K562 (cell line): ENCODE data around the gene PLEKHG4B. TPM values are rescaled to one million over a fixed set of nuclear protein-coding genes. Genes with fewer than 3 reads are reported as not detected.

Source experiments
- ATAC-seq: fragments of 200-7000 bp; cut with Tn5 transposase; 3 replicates; pipeline ENCODE4 v1.9.1; 2020; ENCODE audit warnings: moderate library complexity
- BruUV-seq: library from RNA; stranded (reverse); fragments of 400-500 nt; replicated peaks from 2 replicates; lab custom pipeline; 2021; lab: Mats Ljungman, UMichigan
- CTCF ChIA-PET: fragments of 300-600 bp; formaldehyde crosslinking; extraction: SDS; loops from one replicate; lab custom pipeline; 2021; ENCODE audit warnings: low intra/inter-chr PET ratio; lab: Yijun Ruan, JAX
- POLR2A ChIA-PET: fragments of 300-600, 350-650 bp; sonication (Branson Sonifier 250); formaldehyde crosslinking; extraction: SDS; loops from one replicate; lab custom pipeline; 2021; ENCODE audit warnings: antibody characterized with exemption, inconsistent platforms; lab: Yijun Ruan, JAX
- DNase-seq, 4 experiments: peaks; one replicate each; pipeline versions ENCODE4 v3.0.0 to v3.0.0-alpha.2; 2011 to 2018; ENCODE audit warnings: low spot score in 3 of 4, mixed read lengths in 3 of 4; ENCODE audit errors: extremely low read depth in 1 of 4
- FAIRE-seq: peaks from 2 replicates; lab custom pipeline; 2011; peaks lifted over from hg19 to GRCh38; lab: Jason Lieb, UNC
- H2AFZ ChIP-seq: 2 replicates; pipeline ENCODE4 v1.6.0; 2011; ENCODE audit warnings: low read depth, low read length, control low read depth, inconsistent platforms
- H3K27ac ChIP-seq: fragments of 200-600 bp; 3 replicates; pipeline ENCODE4 v1.8.0; 2011; ENCODE audit warnings: low read depth, mild to moderate bottlenecking, control low read depth, inconsistent platforms, low read length, moderate library complexity, mixed read lengths; ENCODE audit errors: extremely low read depth
- H3K27me3 ChIP-seq, 2 experiments: fragments of 300-600 bp in 1 of 2; 2 replicates in 1 of 2; 3 replicates in 1 of 2; pipeline versions ENCODE4 v1.6.0 to v1.8.0; 2011; ENCODE audit warnings: inconsistent platforms in 2 of 2, low read length in 2 of 2, mild to moderate bottlenecking in 1 of 2, mixed read lengths in 1 of 2, moderate library complexity in 1 of 2; ENCODE audit not compliant: control insufficient read depth in 2 of 2, insufficient read depth in 2 of 2
- H3K36me3 ChIP-seq: fragments of 300-600 bp; 3 replicates; pipeline ENCODE4 v1.8.0; 2011; ENCODE audit warnings: mild to moderate bottlenecking, low read length, inconsistent platforms; ENCODE audit not compliant: control insufficient read depth, insufficient read depth
- H3K4me1 ChIP-seq, 2 experiments: fragments of 200-600 bp in 1 of 2; replicated peaks in 1 of 2; 2 replicates in 1 of 2; 3 replicates in 1 of 2; pipeline versions ENCODE4 v1.5.1 to v1.8.0; 2011; ENCODE audit warnings: inconsistent platforms in 2 of 2, low read length in 2 of 2, mild to moderate bottlenecking in 1 of 2, mixed read lengths in 1 of 2, moderate library complexity in 1 of 2; ENCODE audit not compliant: control insufficient read depth in 2 of 2, insufficient read depth in 2 of 2
- H3K4me2 ChIP-seq: 2 replicates; pipeline ENCODE4 v1.6.1; 2011; ENCODE audit warnings: low read length, control low read depth, inconsistent platforms, mixed read lengths; ENCODE audit not compliant: insufficient read depth
- H3K4me3 ChIP-seq: fragments of 200-600 bp; sonication (generic), shearing (Covaris generic); 2 replicates; pipeline ENCODE4 v1.5.1; 2016; ENCODE audit warnings: control low read depth, inconsistent platforms
- H3K79me2 ChIP-seq: fragments of 200-600 bp; 3 replicates; pipeline ENCODE4 v1.8.0; 2011; ENCODE audit warnings: low read length, inconsistent platforms; ENCODE audit not compliant: control insufficient read depth, insufficient read depth
- H3K9ac ChIP-seq, 2 experiments: 2 replicates each; pipeline versions ENCODE4 v1.6.0 to v1.6.1; 2011; ENCODE audit warnings: low read depth in 2 of 2, low read length in 2 of 2, control low read depth in 1 of 2, inconsistent platforms in 1 of 2, mild to moderate bottlenecking in 1 of 2, mixed read lengths in 1 of 2; ENCODE audit not compliant: insufficient read depth in 1 of 2
- H3K9me1 ChIP-seq: one replicate; pipeline ENCODE4 v1.6.0; 2011; ENCODE audit warnings: inconsistent platforms, mild to moderate bottlenecking, low read length, moderate library complexity; ENCODE audit not compliant: control insufficient read depth, insufficient read depth
- H3K9me3 ChIP-seq: replicated peaks from 2 replicates; pipeline ENCODE4 v1.5.1; 2011; ENCODE audit warnings: low read depth, low read length, inconsistent platforms; ENCODE audit not compliant: control insufficient read depth, insufficient read depth
- H4K20me1 ChIP-seq: replicated peaks from 2 replicates; pipeline ENCODE4 v1.6.1; 2011; ENCODE audit warnings: low read length, inconsistent platforms, mixed read lengths; ENCODE audit not compliant: control insufficient read depth, insufficient read depth
- CTCF ChIP-seq, 3 experiments: IDR thresholded peaks in 2 of 3; conservative IDR thresholded peaks in 1 of 3; 2 replicates each; pipeline ENCODE4 v1.5.1; 2011 to 2012; ENCODE audit warnings: low read length in 3 of 3, mild to moderate bottlenecking in 3 of 3, control low read depth in 2 of 3, improper control_type of control experiment in 1 of 3, inconsistent platforms in 1 of 3, low read depth in 1 of 3, mixed read lengths in 1 of 3, moderate library complexity in 1 of 3; ENCODE audit not compliant: insufficient read depth in 2 of 3
- CTCFL ChIP-seq: IDR thresholded peaks from 2 replicates; pipeline ENCODE4 v1.6.1; 2011; ENCODE audit warnings: borderline replicate concordance, low read depth, mild to moderate bottlenecking, moderate library complexity, low read length; ENCODE audit not compliant: insufficient read depth, poor library complexity, severe bottlenecking
- FOS ChIP-seq: IDR thresholded peaks from 3 replicates; pipeline ENCODE4 v1.6.1; 2011; ENCODE audit not compliant: insufficient read length; ENCODE audit errors: extremely low read depth
- FOXK2 ChIP-seq, 2 experiments: fragments of 450-650 bp; IDR thresholded peaks in 1 of 2; conservative IDR thresholded peaks in 1 of 2; 2 replicates each; pipeline ENCODE4 v1.6.1; 2016; ENCODE audit warnings: low read depth in 2 of 2, mild to moderate bottlenecking in 1 of 2
- NR1H2 ChIP-seq: sonication (generic); formaldehyde crosslinking; IDR thresholded peaks from 2 replicates; pipeline ENCODE4 v1.4.0; 2020; ENCODE audit warnings: mild to moderate bottlenecking, missing genetic modification reagents
- NR2C2 ChIP-seq, 2 experiments: fragments of 200-800 bp in 1 of 2; sonication (Bioruptor generic) in 1 of 2; sonication (generic) in 1 of 2; formaldehyde crosslinking in 1 of 2; IDR thresholded peaks; 2 replicates each; pipeline versions ENCODE4 v1.6.1 to v1.8.0; 2016 to 2022; ENCODE audit warnings: mild to moderate bottlenecking in 1 of 2, missing compliant biosample characterization in 1 of 2, missing genetic modification characterization in 1 of 2, missing genetic modification reagents in 1 of 2
- NRF1 ChIP-seq, 2 experiments: fragments of 450-650 bp; IDR thresholded peaks in 1 of 2; conservative IDR thresholded peaks in 1 of 2; 2 replicates each; pipeline ENCODE4 v1.6.1; 2014; ENCODE audit warnings: mild to moderate bottlenecking in 2 of 2
- PATZ1 ChIP-seq: fragments of 250-450 bp; sonication (Bioruptor Pico); IDR thresholded peaks from 2 replicates; pipeline ENCODE4 v1.5.0; 2020; ENCODE audit warnings: mild to moderate bottlenecking, borderline replicate concordance
- PURB ChIP-seq: sonication (generic); formaldehyde crosslinking; IDR thresholded peaks from 2 replicates; pipeline ENCODE4 v1.9.0; 2021; ENCODE audit warnings: low read depth, mild to moderate bottlenecking, missing genetic modification reagents
- RAD21 ChIP-seq, 2 experiments: fragments of 250-450 bp in 1 of 2; fragments of 450-650 bp in 1 of 2; sonication (Bioruptor Pico) in 1 of 2; formaldehyde crosslinking in 1 of 2; IDR thresholded peaks in 1 of 2; conservative IDR thresholded peaks in 1 of 2; 2 replicates each; pipeline versions ENCODE4 v1.4.0 to v1.8.0; 2020 to 2022; ENCODE audit warnings: mild to moderate bottlenecking in 2 of 2, moderate library complexity in 1 of 2
- ZFP36 ChIP-seq: fragments of 150-350 bp; IDR thresholded peaks from 2 replicates; pipeline ENCODE4 v1.6.1; 2018; ENCODE audit warnings: low read length, low read depth; ENCODE audit not compliant: partially characterized antibody
- ZNF436 ChIP-seq: fragments of 250-450, 450-650 bp; sonication (Bioruptor Pico); formaldehyde crosslinking; IDR thresholded peaks from 2 replicates; pipeline ENCODE4 v1.7.0; 2020; ENCODE audit warnings: mild to moderate bottlenecking
- WGBS: fragments of 100-300 bp; shearing (Covaris generic); methylation state at CpG from one replicate; pipeline ENCODE4 v1.1.6; 2016; ENCODE audit warnings: low coverage, mixed read lengths; ENCODE audit not compliant: insufficient coverage; ENCODE audit errors: missing lambda C conversion rate; 5-methylcytosine and 5-hydroxymethylcytosine counted together
- in situ Hi-C: fragments of 300-500 bp; cut with MboI; formaldehyde crosslinking; loops from 4 replicates; pipeline ENCODE4 v1.15.0; 2018; ENCODE audit warnings: inconsistent platforms, mixed read lengths
- intact Hi-C: fragments of 100-400 bp; cut with micrococcal nuclease; formaldehyde crosslinking; loops from 2 replicates; pipeline ENCODE4 v1.14.2; 2022
- polyA plus RNA-seq, 8 experiments: library from polyadenylated mRNA; depleted of rRNA in 4 of 8; stranded (reverse) in 5 of 8; unstranded in 3 of 8; fragments of >200 nt; fragmentation: Nextera tagmentation in 2 of 8; fragmentation: Illumina TruSeq in 1 of 8; extraction: Ambion mirVana in 2 of 8; extraction: Trizol in 1 of 8; gene quantifications; 2 replicates each; pipeline versions ENCODE4 v1.2.1 to v1.2.3, GENCODE V29; 2011 to 2014; ENCODE audit warnings: inconsistent platforms in 1 of 8, missing spikeins in 1 of 8
- total RNA-seq, 7 experiments: library from RNA; depleted of rRNA in 6 of 7; stranded (reverse); fragments of >200 nt in 6 of 7; fragmentation: Illumina TruSeq in 2 of 7; extraction: Trizol in 2 of 7; gene quantifications; 2 replicates each; pipeline versions ENCODE4 v1.2.1 to v1.2.3, GENCODE V29; 2011 to 2021; ENCODE audit warnings: low replicate concordance in 1 of 7

Gene PLEKHG4B
- total and polyA plus RNA-seq, 9 of the 15 experiments (the other 6 are each of a cell fraction or from before 2014, with no cell fraction given): 0.02 TPM; not detected in 8

- TF ChIP-seq PATZ1 (CRISPR knock-in tag): no peak
- TF ChIP-seq NR1H2: no peak
- TF ChIP-seq ZFP36: no peak
- no peak for TF ChIP-seq FOXK2 (conservative IDR thresholded peaks at IDR 0.05 in 1 of 2, IDR thresholded peaks at IDR 0.05 in 1 of 2; ENCODE audit: low read depth in 2 of 2)
- TF ChIP-seq PURB: no peak
Observed at GRCh38 chr5:77546-77945, 14.4 kb upstream of the PLEKHG4B start (continued).

- intact Hi-C loops (no loop called here), in situ Hi-C loops (no loop called here)
- no TSS peak for BruUV-seq
- no peak overlapping the region for H3K9ac ChIP-seq
- H3K36me3 ChIP-seq: no peaks in the 10 kb centered on the region
- peaks cover 53 to 90% of the 10 kb centered on the region in 2 experiments for H3K27me3 ChIP-seq
- peak; percentile 6 for FAIRE-seq
- CTCF ChIA-PET: no interaction called here
- H4K20me1 ChIP-seq: peaks cover 28% of the 10 kb centered on the region
- no peak overlapping the region for H2AFZ ChIP-seq
- no peak overlapping the region for H3K4me3 ChIP-seq
- no peaks in the 10 kb centered on the region for H3K79me2 ChIP-seq
- WGBS: 3% methylated on average over 17 of the region's 17 CpGs
- no peak overlapping the region for H3K27ac ChIP-seq
- H3K9me3 ChIP-seq: no peaks in the 10 kb centered on the region
- POLR2A ChIA-PET: no interaction called here
- peak; percentile 82 for ATAC-seq
- no peaks in the 10 kb centered on the region for H3K4me1 ChIP-seq
- H3K9me1 ChIP-seq: no peaks in the 10 kb centered on the region
- DNase-seq: peak; percentile 46 to 64 (median 58)
- no peak overlapping the region for H3K4me2 ChIP-seq
- TF ChIP-seq ZNF436 (no peak), NR2C2 (CRISPR knock-in tag; IDR thresholded peaks at IDR 0.05) (0 out of 2 replicates have a peak, but pooled peaks have one; percentile 22), NR2C2 (tag; IDR thresholded peaks at IDR 0.05) (no peak), FOS (no peak), CTCFL (peak; percentile 20), RAD21 (CRISPR knock-in tag; conservative IDR thresholded peaks at IDR 0.05 in 1 of 2, IDR thresholded peaks at IDR 0.05 in 1 of 2) (peak in 1 of 2 experiments; percentile 59; a peak in 2 of 4 replicates), CTCF (IDR thresholded peaks at IDR 0.05 in 2 of 3, conservative IDR thresholded peaks at IDR 0.05 in 1 of 3; ENCODE audit: insufficient read depth in 2 of 3, low read depth in 1 of 3, low read length in 3 of 3) (peak; percentile 66 to 93 (median 71)), NRF1 (conservative IDR thresholded peaks at IDR 0.05 in 1 of 2, IDR thresholded peaks at IDR 0.05 in 1 of 2) (0 out of 4 replicates have a peak, but pooled peaks of 1 of the 2 experiments have one; percentile 11)
Observed at GRCh38 chr5:77957-78804, 13.8 kb upstream of the PLEKHG4B start.
